ENCODE measurements around the gene WDR72. TPM values are rescaled to one million over a fixed set of nuclear protein-coding genes. Genes with fewer than 3 reads are reported as not detected.

Gene WDR72
- total RNA-seq (not detected), polyA plus RNA-seq (not detected)

DNA sequence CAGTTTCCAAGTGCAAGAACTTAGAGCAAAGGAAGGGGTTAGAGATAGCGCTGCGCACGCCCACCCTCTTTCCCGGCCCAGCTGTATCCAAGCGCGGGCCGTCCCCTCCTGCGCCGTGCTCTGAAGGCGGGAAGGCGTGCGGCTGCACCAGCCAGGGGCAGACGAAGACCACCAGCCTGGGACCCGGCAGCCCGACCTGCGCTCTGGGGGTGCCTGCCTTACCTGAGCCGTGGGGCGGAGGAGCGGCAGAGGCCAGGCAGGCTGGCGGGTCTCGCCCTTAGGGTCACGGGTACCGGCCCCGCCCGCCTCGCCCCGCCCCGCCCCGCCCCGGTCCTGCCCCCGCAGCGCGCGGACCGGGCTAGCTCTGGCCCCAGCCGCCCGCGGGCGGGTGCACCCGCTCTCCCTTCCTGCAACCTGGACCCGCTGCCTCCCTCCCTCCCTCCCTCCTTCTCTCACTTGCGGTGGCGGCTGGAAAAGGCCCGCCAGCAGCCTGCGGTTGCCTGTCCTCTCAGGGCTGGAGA is at the start of gene WDR72:
Gene WDR72 (minus strand): TSS at position 253 of the 521 bp plus-strand sequence. CDS start 26,514 bp downstream, outside the sequence.
- ChIA-PET POLR2A (ENCODE audit: partially characterized antibody) (no interaction called here), CTCF (ENCODE audit: partially characterized antibody) (no interaction called here)
- Mint-ChIP-seq H3K27me3 (peaks cover 15 to 16% of the 10 kb centered on the region in 2 donors), H3K27ac (no peak within 1 kb of the TSS), H3K4me1 (peaks cover 0 to 2% (median 0%) of the 10 kb centered on the region in 4 donors), H3K36me3 (no peaks in the 10 kb centered on the region), H3K9me3 (peaks cover 0 to 14% (median 5%) of the 10 kb centered on the region in 8 donors), H3K4me3 (no peak within 1 kb of the TSS)
- Histone ChIP-seq H3K4me1 (ENCODE audit: insufficient read depth, low read length) (no peaks in the 10 kb centered on the region), H3K27ac (ENCODE audit: low read depth, low read length) (no peak within 1 kb of the TSS), H3K27me3 (ENCODE audit: insufficient read depth, low read length) (no peaks in the 10 kb centered on the region), H3K9me3 (ENCODE audit: control insufficient read depth in 1 of 2, low read length in 2 of 2) (no peaks in the 10 kb centered on the region), H3K4me3 (ENCODE audit: low read length in 2 of 2) (no peak within 1 kb of the TSS), H3K36me3 (ENCODE audit: insufficient read depth, low read length) (no peaks in the 10 kb centered on the region)
- no peak for DNase-seq
- intact Hi-C loops (cut with micrococcal nuclease) = no loop called here

DNA sequence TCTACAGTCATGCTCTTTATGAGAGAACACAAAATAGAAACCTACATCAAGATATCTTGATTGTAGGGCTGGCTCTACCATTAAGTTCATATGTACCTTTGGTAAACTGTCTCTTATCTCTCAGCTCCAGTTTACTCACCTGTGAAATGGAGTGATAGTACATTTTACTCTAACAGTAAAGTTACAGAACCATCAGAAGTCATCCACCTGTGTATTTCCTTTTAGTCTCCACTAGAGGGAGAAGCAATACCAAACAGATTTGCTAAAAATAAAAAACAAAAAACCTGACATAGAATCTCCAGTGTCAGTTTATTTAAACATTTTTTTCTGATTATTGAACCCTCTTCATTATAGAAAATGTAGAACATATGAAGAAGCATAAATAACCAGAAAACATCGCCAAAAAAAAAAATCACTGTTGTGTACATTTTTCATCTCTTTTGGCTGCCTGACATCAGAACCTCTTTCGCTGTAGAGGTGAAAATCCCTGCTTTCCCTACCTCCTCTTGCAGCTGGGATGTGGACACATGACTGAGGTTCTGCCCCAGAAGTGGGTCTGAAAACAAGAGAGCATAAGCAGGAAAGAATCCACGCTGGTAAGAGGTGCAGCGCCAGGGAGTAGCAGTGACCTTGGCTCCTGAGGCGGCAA is 48.7 kb upstream of the WDR72 start:
- Histone ChIP-seq H3K9me3 (ENCODE audit: control insufficient read depth in 1 of 2, low read length in 2 of 2) (no peaks in the 10 kb centered on the region), H3K27me3 (ENCODE audit: insufficient read depth, low read length) (no peaks in the 10 kb centered on the region), H3K36me3 (ENCODE audit: insufficient read depth, low read length) (no peaks in the 10 kb centered on the region), H3K27ac (ENCODE audit: low read depth, low read length) (no peak overlapping the region), H3K4me3 (ENCODE audit: low read length in 2 of 2) (no peak overlapping the region), H3K4me1 (ENCODE audit: insufficient read depth, low read length) (no peaks in the 10 kb centered on the region)
- POLR2A ChIA-PET (ENCODE audit: partially characterized antibody) = no interaction called here
- Mint-ChIP-seq H3K4me3 (no peak overlapping the region), H3K4me1 (peaks cover 0 to 3% (median under 1%) of the 10 kb centered on the region in 4 donors), H3K27ac (no peak overlapping the region), H3K36me3 (no peaks in the 10 kb centered on the region), H3K9me3 (peaks cover 0 to 2% (median 0%) of the 10 kb centered on the region in 8 donors), H3K27me3 (no peaks in the 10 kb centered on the region)
- CTCF ChIA-PET (ENCODE audit: partially characterized antibody) = interaction anchor here (1.6 kb wide), 1 partner anchor 8 kb away, joined by 4 read pairs; no protein-coding TSS in a partner anchor
- intact Hi-C loops (cut with micrococcal nuclease) = no loop called here
- DNase-seq = no peak

DNA sequence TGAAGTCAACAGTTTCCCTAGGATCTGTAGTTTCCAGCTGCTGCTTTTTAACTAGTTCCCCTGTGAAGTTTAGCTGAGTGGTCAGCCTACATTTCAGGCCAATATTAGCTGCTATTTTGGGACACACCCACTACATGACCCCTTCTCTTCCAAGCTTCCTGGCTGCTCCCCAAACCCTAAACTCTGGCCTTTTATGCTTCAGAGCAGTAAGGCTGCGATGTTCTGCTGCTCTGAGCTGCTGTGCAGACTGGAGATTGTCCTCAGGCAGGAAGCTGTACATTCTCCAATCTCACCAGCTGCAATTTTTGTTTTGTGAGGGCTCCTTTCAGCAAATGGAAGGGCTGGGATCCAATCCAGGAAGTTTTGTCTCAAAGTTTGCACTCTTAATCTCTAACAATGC is 48.0 kb upstream of the WDR72 start:
- intact Hi-C loops (cut with micrococcal nuclease) = no loop called here

DNA sequence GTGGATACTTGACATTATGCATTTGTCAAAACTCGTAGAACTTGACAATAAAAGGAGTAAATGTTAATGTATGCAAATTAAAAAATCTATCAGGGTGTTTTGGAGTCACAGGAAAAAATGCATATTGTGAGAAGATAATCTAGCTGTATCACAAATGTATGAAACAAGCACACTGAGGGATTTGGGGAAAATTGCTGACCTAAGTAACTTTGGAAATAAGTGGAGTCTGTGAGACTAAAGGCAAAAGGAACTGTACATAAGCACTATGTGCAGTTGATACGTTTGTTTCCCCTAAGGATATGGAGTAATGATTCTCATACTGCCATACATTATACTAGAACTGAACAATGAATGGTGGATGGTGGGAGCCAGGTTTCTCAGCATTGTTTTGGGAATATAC is 43.2 kb upstream of the WDR72 start:
- no peak overlapping the region for H3K4me3 Mint-ChIP-seq
- no peaks in the 10 kb centered on the region for H3K36me3 Mint-ChIP-seq
- Histone ChIP-seq H3K27me3 (ENCODE audit: insufficient read depth, low read length) (no peaks in the 10 kb centered on the region), H3K36me3 (ENCODE audit: insufficient read depth, low read length) (no peaks in the 10 kb centered on the region), H3K4me1 (ENCODE audit: insufficient read depth, low read length) (no peaks in the 10 kb centered on the region), H3K9me3 (ENCODE audit: control insufficient read depth in 1 of 2, low read length in 2 of 2) (no peaks in the 10 kb centered on the region), H3K4me3 (ENCODE audit: low read length in 2 of 2) (no peak overlapping the region), H3K27ac (ENCODE audit: low read depth, low read length) (no peak overlapping the region)
- ChIA-PET CTCF (ENCODE audit: partially characterized antibody) (no interaction called here), POLR2A (ENCODE audit: partially characterized antibody) (no interaction called here)
- DNase-seq = no peak
- H3K27me3 Mint-ChIP-seq = no peaks in the 10 kb centered on the region
- peaks cover 0 to 4% (median 0%) of the 10 kb centered on the region in 8 donors for H3K9me3 Mint-ChIP-seq
- H3K4me1 Mint-ChIP-seq = no peaks in the 10 kb centered on the region
- H3K27ac Mint-ChIP-seq = no peak overlapping the region
- intact Hi-C loops (cut with micrococcal nuclease) = no loop called here

More for the DNA sequence above, 48.0 kb upstream of the WDR72 start:
- Mint-ChIP-seq H3K27ac (no peak overlapping the region), H3K4me3 (no peak overlapping the region), H3K27me3 (no peaks in the 10 kb centered on the region), H3K36me3 (no peaks in the 10 kb centered on the region), H3K9me3 (peaks cover 0 to 2% (median 0%) of the 10 kb centered on the region in 8 donors), H3K4me1 (peaks cover 0 to 3% (median under 1%) of the 10 kb centered on the region in 4 donors)
- Histone ChIP-seq H3K4me3 (ENCODE audit: low read length in 2 of 2) (no peak overlapping the region), H3K27ac (ENCODE audit: low read depth, low read length) (no peak overlapping the region), H3K27me3 (ENCODE audit: insufficient read depth, low read length) (no peaks in the 10 kb centered on the region), H3K36me3 (ENCODE audit: insufficient read depth, low read length) (no peaks in the 10 kb centered on the region), H3K9me3 (ENCODE audit: control insufficient read depth in 1 of 2, low read length in 2 of 2) (no peaks in the 10 kb centered on the region), H3K4me1 (ENCODE audit: insufficient read depth, low read length) (no peaks in the 10 kb centered on the region)
- ChIA-PET POLR2A (ENCODE audit: partially characterized antibody) (no interaction called here), CTCF (ENCODE audit: partially characterized antibody) (interaction anchor here (1.6 kb wide), 1 partner anchor 9 kb away, joined by 4 read pairs; no protein-coding TSS in a partner anchor)
- DNase-seq = no peak

DNA sequence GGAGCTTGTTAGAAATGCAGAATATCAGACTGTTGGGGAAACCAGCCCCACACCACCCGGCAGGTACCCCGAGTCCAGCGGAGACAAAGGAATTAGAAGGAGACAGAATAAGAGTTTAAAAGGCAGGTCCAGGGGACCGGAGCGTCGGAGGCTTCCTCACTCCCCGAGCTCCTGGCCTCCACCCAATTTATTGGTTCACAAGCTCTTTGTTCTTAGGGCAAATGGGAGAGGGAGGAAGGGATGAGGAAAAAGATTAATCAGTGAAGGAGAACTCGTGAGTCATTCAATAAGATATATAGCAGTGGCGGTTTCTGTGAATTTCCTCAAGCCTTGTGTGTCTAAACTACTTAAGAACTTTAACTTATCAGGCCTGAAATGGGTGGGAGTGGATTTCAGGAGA is 32.1 kb upstream of the WDR72 start:
- no peak overlapping the region for H3K4me3 Mint-ChIP-seq
- no peak for DNase-seq
- ChIA-PET CTCF (ENCODE audit: partially characterized antibody) (no interaction called here), POLR2A (ENCODE audit: partially characterized antibody) (no interaction called here)
- no peak overlapping the region for H3K27ac ChIP-seq (ENCODE audit: low read depth, low read length)
- H3K27ac Mint-ChIP-seq = no peak overlapping the region
- intact Hi-C loops (cut with micrococcal nuclease) = no loop called here
- no peaks in the 10 kb centered on the region for H3K27me3 ChIP-seq (ENCODE audit: insufficient read depth, low read length)
- no peaks in the 10 kb centered on the region for H3K36me3 Mint-ChIP-seq
- H3K4me1 ChIP-seq (ENCODE audit: insufficient read depth, low read length) = no peaks in the 10 kb centered on the region
- H3K9me3 Mint-ChIP-seq = peaks cover 0 to 5% (median 2%) of the 10 kb centered on the region in 8 donors
- H3K4me1 Mint-ChIP-seq = no peaks in the 10 kb centered on the region
- no peaks in the 10 kb centered on the region for H3K9me3 ChIP-seq (ENCODE audit: control insufficient read depth in 1 of 2, low read length in 2 of 2)
- no peaks in the 10 kb centered on the region for H3K27me3 Mint-ChIP-seq
- no peaks in the 10 kb centered on the region for H3K36me3 ChIP-seq (ENCODE audit: insufficient read depth, low read length)
- H3K4me3 ChIP-seq (ENCODE audit: low read length in 2 of 2) = no peak overlapping the region

DNA sequence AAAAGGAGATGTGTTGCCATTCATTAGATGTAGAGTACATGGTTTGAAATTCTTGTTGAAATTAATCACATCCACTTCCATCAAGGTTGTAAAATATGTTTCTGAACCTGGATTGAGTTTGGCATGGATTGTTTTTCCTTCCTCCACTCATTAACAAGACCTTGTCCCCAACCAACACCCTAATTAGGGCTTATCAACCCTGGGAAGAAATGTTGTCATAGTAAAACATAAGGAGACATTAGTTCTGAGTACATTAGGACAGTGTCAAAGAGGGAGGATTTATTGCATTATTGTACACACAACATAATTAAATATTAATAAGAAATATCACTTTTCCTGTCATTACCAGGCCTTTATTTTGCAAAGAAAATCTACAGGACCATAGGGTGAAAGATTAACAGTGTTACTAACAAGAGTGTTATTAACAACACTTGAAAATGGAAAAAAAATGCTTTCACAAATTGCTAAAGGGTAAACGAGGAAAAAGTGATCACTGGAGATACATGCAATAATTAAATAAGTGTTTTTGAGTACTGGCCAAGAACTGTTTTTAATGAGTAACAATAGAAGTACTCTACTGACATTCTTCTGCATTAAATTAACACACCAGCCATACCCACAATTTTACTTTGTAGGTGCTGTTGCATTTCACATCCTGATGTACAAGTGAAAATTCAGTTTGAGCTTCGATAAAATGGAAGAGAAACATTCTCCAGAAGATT is 30.4 kb upstream of the WDR72 start:
- Mint-ChIP-seq H3K9me3 (peaks cover 0 to 7% (median 2%) of the 10 kb centered on the region in 8 donors), H3K27me3 (no peaks in the 10 kb centered on the region), H3K36me3 (no peaks in the 10 kb centered on the region), H3K27ac (no peak overlapping the region), H3K4me3 (no peak overlapping the region), H3K4me1 (no peaks in the 10 kb centered on the region)
- no peak overlapping the region for H3K27ac ChIP-seq (ENCODE audit: low read depth, low read length)
- no peaks in the 10 kb centered on the region for H3K9me3 ChIP-seq (ENCODE audit: control insufficient read depth in 1 of 2, low read length in 2 of 2)
- intact Hi-C loops (cut with micrococcal nuclease) = no loop called here
- POLR2A ChIA-PET (ENCODE audit: partially characterized antibody) = no interaction called here
- no peaks in the 10 kb centered on the region for H3K4me1 ChIP-seq (ENCODE audit: insufficient read depth, low read length)
- DNase-seq = no peak
- CTCF ChIA-PET (ENCODE audit: partially characterized antibody) = no interaction called here
- H3K4me3 ChIP-seq (ENCODE audit: low read length in 2 of 2) = no peak overlapping the region
- H3K27me3 ChIP-seq (ENCODE audit: insufficient read depth, low read length) = no peaks in the 10 kb centered on the region
- no peaks in the 10 kb centered on the region for H3K36me3 ChIP-seq (ENCODE audit: insufficient read depth, low read length)

DNA sequence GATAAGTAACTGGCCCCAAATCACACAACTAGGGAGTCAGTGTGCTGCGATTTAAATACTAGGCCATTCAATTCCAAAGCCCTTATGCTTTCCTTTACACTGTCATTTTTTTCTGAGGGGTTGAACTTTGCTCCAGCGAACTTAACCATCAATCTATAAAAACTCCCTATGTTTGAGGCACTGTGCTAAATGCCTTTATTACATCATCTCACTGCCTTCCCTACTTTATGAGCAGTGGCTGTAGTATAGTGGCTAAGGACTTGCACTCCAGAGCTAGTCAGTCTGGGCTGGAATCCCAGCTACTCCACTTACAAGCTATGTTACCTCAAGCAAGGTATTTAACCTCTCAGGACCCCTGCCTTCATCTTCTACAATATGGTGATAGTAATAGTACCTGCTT is 26.9 kb upstream of the WDR72 start:
- Mint-ChIP-seq H3K27me3 (no peaks in the 10 kb centered on the region), H3K36me3 (no peaks in the 10 kb centered on the region), H3K4me3 (no peak overlapping the region), H3K4me1 (no peaks in the 10 kb centered on the region), H3K27ac (no peak overlapping the region), H3K9me3 (peaks cover 2 to 13% (median 8%) of the 10 kb centered on the region in 8 donors)
- no peaks in the 10 kb centered on the region for H3K36me3 ChIP-seq (ENCODE audit: insufficient read depth, low read length)
- no peaks in the 10 kb centered on the region for H3K4me1 ChIP-seq (ENCODE audit: insufficient read depth, low read length)
- no peak overlapping the region for H3K27ac ChIP-seq (ENCODE audit: low read depth, low read length)
- H3K27me3 ChIP-seq (ENCODE audit: insufficient read depth, low read length) = no peaks in the 10 kb centered on the region
- CTCF ChIA-PET (ENCODE audit: partially characterized antibody) = no interaction called here
- POLR2A ChIA-PET (ENCODE audit: partially characterized antibody) = no interaction called here
- DNase-seq = no peak
- no peak overlapping the region for H3K4me3 ChIP-seq (ENCODE audit: low read length in 2 of 2)
- intact Hi-C loops (cut with micrococcal nuclease) = no loop called here
- no peaks in the 10 kb centered on the region for H3K9me3 ChIP-seq (ENCODE audit: control insufficient read depth in 1 of 2, low read length in 2 of 2)
